ENCODE data around the gene CYP19A1. TPM values are rescaled to one million over a fixed set of nuclear protein-coding genes. Genes with fewer than 3 reads are reported as not detected.

Gene CYP19A1
- total RNA-seq, 1 experiment from 2014 or later: not detected

- ATAC-seq: no peak
- ChIA-PET POLR2A (no interaction called here), CTCF (no interaction called here)
- Histone ChIP-seq H3K4me3 (ENCODE audit: low read depth in 2 of 2, low read length in 2 of 2) (no peak overlapping the region), H3K9me3 (ENCODE audit: control insufficient read depth, insufficient read depth, low read depth, low read length) (no peaks in the 10 kb centered on the region), H3K36me3 (ENCODE audit: control insufficient read depth, insufficient read depth, low read length) (no peaks in the 10 kb centered on the region), H3K4me1 (ENCODE audit: control insufficient read depth, insufficient read depth, low read length) (no peaks in the 10 kb centered on the region), H3K27ac (ENCODE audit: low read length) (no peak overlapping the region), H3K27me3 (ENCODE audit: control insufficient read depth, insufficient read depth, low read length) (no peaks in the 10 kb centered on the region)
- TF ChIP-seq POLR2AphosphoS5 (IDR thresholded peaks at IDR 0.05; ENCODE audit: low read depth, low read length) (no peak), TCF7L2 (IDR thresholded peaks at IDR 0.05; ENCODE audit: low read depth, low read length) (no peak)
- TF ChIP-seq, protein P1, sequence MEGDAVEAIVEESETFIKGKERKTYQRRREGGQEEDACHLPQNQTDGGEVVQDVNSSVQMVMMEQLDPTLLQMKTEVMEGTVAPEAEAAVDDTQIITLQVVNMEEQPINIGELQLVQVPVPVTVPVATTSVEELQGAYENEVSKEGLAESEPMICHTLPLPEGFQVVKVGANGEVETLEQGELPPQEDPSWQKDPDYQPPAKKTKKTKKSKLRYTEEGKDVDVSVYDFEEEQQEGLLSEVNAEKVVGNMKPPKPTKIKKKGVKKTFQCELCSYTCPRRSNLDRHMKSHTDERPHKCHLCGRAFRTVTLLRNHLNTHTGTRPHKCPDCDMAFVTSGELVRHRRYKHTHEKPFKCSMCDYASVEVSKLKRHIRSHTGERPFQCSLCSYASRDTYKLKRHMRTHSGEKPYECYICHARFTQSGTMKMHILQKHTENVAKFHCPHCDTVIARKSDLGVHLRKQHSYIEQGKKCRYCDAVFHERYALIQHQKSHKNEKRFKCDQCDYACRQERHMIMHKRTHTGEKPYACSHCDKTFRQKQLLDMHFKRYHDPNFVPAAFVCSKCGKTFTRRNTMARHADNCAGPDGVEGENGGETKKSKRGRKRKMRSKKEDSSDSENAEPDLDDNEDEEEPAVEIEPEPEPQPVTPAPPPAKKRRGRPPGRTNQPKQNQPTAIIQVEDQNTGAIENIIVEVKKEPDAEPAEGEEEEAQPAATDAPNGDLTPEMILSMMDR (IDR thresholded peaks at IDR 0.05): no peak
- TF ChIP-seq, protein P2, sequence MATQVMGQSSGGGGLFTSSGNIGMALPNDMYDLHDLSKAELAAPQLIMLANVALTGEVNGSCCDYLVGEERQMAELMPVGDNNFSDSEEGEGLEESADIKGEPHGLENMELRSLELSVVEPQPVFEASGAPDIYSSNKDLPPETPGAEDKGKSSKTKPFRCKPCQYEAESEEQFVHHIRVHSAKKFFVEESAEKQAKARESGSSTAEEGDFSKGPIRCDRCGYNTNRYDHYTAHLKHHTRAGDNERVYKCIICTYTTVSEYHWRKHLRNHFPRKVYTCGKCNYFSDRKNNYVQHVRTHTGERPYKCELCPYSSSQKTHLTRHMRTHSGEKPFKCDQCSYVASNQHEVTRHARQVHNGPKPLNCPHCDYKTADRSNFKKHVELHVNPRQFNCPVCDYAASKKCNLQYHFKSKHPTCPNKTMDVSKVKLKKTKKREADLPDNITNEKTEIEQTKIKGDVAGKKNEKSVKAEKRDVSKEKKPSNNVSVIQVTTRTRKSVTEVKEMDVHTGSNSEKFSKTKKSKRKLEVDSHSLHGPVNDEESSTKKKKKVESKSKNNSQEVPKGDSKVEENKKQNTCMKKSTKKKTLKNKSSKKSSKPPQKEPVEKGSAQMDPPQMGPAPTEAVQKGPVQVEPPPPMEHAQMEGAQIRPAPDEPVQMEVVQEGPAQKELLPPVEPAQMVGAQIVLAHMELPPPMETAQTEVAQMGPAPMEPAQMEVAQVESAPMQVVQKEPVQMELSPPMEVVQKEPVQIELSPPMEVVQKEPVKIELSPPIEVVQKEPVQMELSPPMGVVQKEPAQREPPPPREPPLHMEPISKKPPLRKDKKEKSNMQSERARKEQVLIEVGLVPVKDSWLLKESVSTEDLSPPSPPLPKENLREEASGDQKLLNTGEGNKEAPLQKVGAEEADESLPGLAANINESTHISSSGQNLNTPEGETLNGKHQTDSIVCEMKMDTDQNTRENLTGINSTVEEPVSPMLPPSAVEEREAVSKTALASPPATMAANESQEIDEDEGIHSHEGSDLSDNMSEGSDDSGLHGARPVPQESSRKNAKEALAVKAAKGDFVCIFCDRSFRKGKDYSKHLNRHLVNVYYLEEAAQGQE (IDR thresholded peaks at IDR 0.05; ENCODE audit: insufficient read depth in 1 of 2, low read depth in 2 of 2, low read length in 1 of 2): no peak
- BruUV-seq (replicated peaks): no TSS peak
- DNase-seq (ENCODE audit: low read depth, low spot score): no peak
- in situ Hi-C loops (cut with HindIII; ENCODE audit: low pct_unique_long_range_greater_than_20kb, low sequenced_read_pairs): no loop called here
- intact Hi-C loops (cut with micrococcal nuclease; ENCODE audit: unreplicated experiment): no loop called here
Observed at GRCh38 chr15:51313644-51314280, 24.6 kb downstream of the CYP19A1 start.

GRCh38 chr15:51313074-51313393, 25.4 kb downstream of the CYP19A1 start:
- BruUV-seq (replicated peaks): no TSS peak
- in situ Hi-C loops (cut with HindIII; ENCODE audit: low pct_unique_long_range_greater_than_20kb, low sequenced_read_pairs): no loop called here
- no peaks in the 10 kb centered on the region for H3K4me1 ChIP-seq (ENCODE audit: control insufficient read depth, insufficient read depth, low read length)
- ATAC-seq: no peak
- H3K27ac ChIP-seq (ENCODE audit: low read length): no peak overlapping the region
- no peak for DNase-seq (ENCODE audit: low read depth, low spot score)
- H3K9me3 ChIP-seq (ENCODE audit: control insufficient read depth, insufficient read depth, low read depth, low read length): no peaks in the 10 kb centered on the region
- intact Hi-C loops (cut with micrococcal nuclease; ENCODE audit: unreplicated experiment): no loop called here
- TF ChIP-seq, protein P1 (IDR thresholded peaks at IDR 0.05): no peak
- TF ChIP-seq TCF7L2 (IDR thresholded peaks at IDR 0.05; ENCODE audit: low read depth, low read length) (no peak), SIN3A (IDR thresholded peaks at IDR 0.05; ENCODE audit: borderline replicate concordance, insufficient read depth, low read depth, low read length) (no peak), POLR2AphosphoS5 (IDR thresholded peaks at IDR 0.05; ENCODE audit: low read depth, low read length) (no peak)
- TF ChIP-seq, protein P2 (IDR thresholded peaks at IDR 0.05; ENCODE audit: insufficient read depth in 1 of 2, low read depth in 2 of 2, low read length in 1 of 2): no peak
- no peaks in the 10 kb centered on the region for H3K36me3 ChIP-seq (ENCODE audit: control insufficient read depth, insufficient read depth, low read length)
- CTCF ChIA-PET: no interaction called here
- no peaks in the 10 kb centered on the region for H3K27me3 ChIP-seq (ENCODE audit: control insufficient read depth, insufficient read depth, low read length)
- H3K4me3 ChIP-seq (ENCODE audit: low read depth in 2 of 2, low read length in 2 of 2): no peak overlapping the region
- POLR2A ChIA-PET: no interaction called here
